ENCODE measurements around the gene PRAC1. TPM values are rescaled to one million over a fixed set of nuclear protein-coding genes. Genes with fewer than 3 reads are reported as not detected.
A peak's percentile ranks its signal among the peaks of the same experiment; 100 is the strongest.

Gene PRAC1
- total and polyA plus RNA-seq, 2 donors (not counting 1 experiment from before 2014, with no cell fraction given) = not detected

DNA sequence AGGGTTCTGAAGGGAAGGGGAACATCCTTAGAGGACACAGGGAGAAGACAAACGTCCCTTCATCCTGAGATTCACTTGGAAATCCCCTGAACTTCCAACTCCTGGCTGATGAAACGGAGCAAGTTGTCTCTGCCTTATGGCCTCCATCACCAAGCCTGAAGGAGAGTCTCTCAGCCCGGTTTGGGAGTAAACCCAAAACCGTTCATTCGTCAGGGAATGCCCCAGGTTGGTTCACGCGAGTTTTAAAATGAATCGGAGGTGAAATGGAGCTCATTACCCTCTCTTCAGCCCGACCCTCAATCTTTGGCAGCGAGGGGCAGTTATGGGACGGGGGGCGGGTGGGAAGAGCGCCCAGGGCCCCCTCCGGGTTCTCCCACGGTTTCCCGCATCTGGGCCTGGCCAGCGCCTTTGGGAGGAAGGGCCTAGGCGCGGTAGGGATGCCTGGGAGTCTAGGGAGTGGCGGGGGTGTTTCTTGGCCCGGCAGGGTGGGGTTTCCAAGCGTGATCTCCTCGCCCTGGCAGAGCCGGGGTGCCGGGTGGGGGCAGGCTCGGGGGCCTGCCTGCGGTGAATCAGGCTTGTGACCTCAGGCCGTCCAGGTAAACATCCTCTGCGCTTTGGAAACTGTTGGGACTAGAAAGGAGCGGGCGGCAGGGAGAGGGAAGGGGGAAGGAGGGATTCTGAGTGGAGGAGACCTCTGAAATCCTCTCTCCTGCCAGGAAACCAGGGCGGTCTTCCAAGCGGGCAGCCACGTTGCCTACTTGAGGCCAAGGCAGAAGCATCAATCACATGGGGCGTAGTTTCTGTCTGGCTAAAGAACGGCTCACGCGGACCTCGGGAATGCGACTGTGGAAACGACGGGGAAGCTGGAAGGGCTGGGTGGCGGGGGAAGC, 30.3 kb upstream of the PRAC1 start:
- no peak overlapping the region for H3K4me2 ChIP-seq (ENCODE audit: extremely low read depth, insufficient read depth, low read length)
- TF ChIP-seq EZH2 (IDR thresholded peaks at IDR 0.05; ENCODE audit: low read length, missing control alignments) = peak; percentile 71
- TF ChIP-seq, protein P1, sequence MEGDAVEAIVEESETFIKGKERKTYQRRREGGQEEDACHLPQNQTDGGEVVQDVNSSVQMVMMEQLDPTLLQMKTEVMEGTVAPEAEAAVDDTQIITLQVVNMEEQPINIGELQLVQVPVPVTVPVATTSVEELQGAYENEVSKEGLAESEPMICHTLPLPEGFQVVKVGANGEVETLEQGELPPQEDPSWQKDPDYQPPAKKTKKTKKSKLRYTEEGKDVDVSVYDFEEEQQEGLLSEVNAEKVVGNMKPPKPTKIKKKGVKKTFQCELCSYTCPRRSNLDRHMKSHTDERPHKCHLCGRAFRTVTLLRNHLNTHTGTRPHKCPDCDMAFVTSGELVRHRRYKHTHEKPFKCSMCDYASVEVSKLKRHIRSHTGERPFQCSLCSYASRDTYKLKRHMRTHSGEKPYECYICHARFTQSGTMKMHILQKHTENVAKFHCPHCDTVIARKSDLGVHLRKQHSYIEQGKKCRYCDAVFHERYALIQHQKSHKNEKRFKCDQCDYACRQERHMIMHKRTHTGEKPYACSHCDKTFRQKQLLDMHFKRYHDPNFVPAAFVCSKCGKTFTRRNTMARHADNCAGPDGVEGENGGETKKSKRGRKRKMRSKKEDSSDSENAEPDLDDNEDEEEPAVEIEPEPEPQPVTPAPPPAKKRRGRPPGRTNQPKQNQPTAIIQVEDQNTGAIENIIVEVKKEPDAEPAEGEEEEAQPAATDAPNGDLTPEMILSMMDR (conservative IDR thresholded peaks at IDR 0.05 in 1 of 2, IDR thresholded peaks at IDR 0.05 in 1 of 2; ENCODE audit: low read depth in 1 of 2, low read length in 2 of 2) = no peak
- no peak overlapping the region for H2AFZ ChIP-seq (ENCODE audit: low read length)
- no peaks in the 10 kb centered on the region for H3K79me2 ChIP-seq (ENCODE audit: control insufficient read depth, insufficient read depth, low read length)
- H3K4me3 ChIP-seq (replicated peaks in 1 of 4; ENCODE audit: control extremely low read depth in 1 of 4, insufficient read depth in 1 of 4, low read depth in 3 of 4, low read length in 4 of 4) = no peak overlapping the region
- no peak overlapping the region for H3K9ac ChIP-seq (ENCODE audit: insufficient read depth, low read length)
- peaks cover 6% of the 10 kb centered on the region for H3K4me1 ChIP-seq (ENCODE audit: control insufficient read depth, extremely low read depth, insufficient read depth, low read length)
- peaks cover 81% of the 10 kb centered on the region for H3K27me3 ChIP-seq (ENCODE audit: control insufficient read depth, insufficient read depth, low read length)
- no peaks in the 10 kb centered on the region for H3K9me3 ChIP-seq (ENCODE audit: control insufficient read depth, insufficient read depth, low read depth, low read length)
- no peaks in the 10 kb centered on the region for H4K20me1 ChIP-seq (ENCODE audit: control insufficient read depth, extremely low read depth, insufficient read depth, low read length)
- no peak overlapping the region for H3K27ac ChIP-seq (ENCODE audit: insufficient read depth, low read length)
- DNase-seq (ENCODE audit: low read depth in 2 of 2) = no peak
- H3K36me3 ChIP-seq (ENCODE audit: control insufficient read depth, insufficient read depth, low read length) = no peaks in the 10 kb centered on the region

DNA sequence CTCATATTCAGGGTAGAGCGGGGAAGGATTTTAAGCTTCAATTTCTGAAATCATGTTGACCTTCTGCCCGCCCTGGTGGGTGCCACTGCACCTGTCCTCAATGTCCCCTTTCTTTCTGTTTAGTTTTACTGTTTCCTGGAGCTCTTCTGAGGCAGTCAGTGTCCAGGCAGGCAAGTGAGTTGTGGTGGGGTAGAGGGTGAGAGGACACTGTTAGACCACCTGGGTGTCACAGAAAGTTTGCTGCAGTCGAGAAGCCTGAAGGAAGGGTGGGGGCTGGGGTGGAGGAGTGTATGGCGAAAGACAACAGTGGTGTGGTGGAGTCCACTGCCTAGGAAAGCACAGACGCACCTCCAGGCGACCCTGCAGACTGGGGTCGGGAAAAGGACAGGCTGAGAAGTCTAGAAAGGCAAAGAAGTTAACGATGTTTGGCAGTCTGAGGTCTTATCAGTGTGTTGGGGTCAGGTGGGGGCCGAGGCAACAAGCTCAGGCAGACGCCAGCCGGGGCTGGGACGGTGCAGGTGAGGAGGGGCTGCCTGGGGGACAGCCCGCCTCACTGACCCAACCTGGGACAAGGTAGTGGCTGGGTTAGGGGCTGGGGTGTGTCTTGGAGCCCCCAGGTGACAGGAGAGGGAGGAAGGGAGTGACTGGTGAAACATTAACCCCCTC, 29.5 kb upstream of the PRAC1 start:
- TF ChIP-seq, protein P1 (conservative IDR thresholded peaks at IDR 0.05 in 1 of 2, IDR thresholded peaks at IDR 0.05 in 1 of 2; ENCODE audit: low read depth in 1 of 2, low read length in 2 of 2) = no peak
- no peak for TF ChIP-seq EZH2 (IDR thresholded peaks at IDR 0.05; ENCODE audit: low read length, missing control alignments)
- H3K36me3 ChIP-seq (ENCODE audit: control insufficient read depth, insufficient read depth, low read length) = no peaks in the 10 kb centered on the region
- no peak for DNase-seq (ENCODE audit: low read depth in 2 of 2)
- no peaks in the 10 kb centered on the region for H3K79me2 ChIP-seq (ENCODE audit: control insufficient read depth, insufficient read depth, low read length)
- H2AFZ ChIP-seq (ENCODE audit: low read length) = no peak overlapping the region
- no peaks in the 10 kb centered on the region for H4K20me1 ChIP-seq (ENCODE audit: control insufficient read depth, extremely low read depth, insufficient read depth, low read length)
- H3K9me3 ChIP-seq (ENCODE audit: control insufficient read depth, insufficient read depth, low read depth, low read length) = no peaks in the 10 kb centered on the region
- peaks cover 6% of the 10 kb centered on the region for H3K4me1 ChIP-seq (ENCODE audit: control insufficient read depth, extremely low read depth, insufficient read depth, low read length)
- H3K4me3 ChIP-seq (replicated peaks in 1 of 4; ENCODE audit: control extremely low read depth in 1 of 4, insufficient read depth in 1 of 4, low read depth in 3 of 4, low read length in 4 of 4) = no peak overlapping the region
- H3K4me2 ChIP-seq (ENCODE audit: extremely low read depth, insufficient read depth, low read length) = no peak overlapping the region
- H3K9ac ChIP-seq (ENCODE audit: insufficient read depth, low read length) = no peak overlapping the region
- H3K27me3 ChIP-seq (ENCODE audit: control insufficient read depth, insufficient read depth, low read length) = peaks cover 83% of the 10 kb centered on the region
- H3K27ac ChIP-seq (ENCODE audit: insufficient read depth, low read length) = no peak overlapping the region

DNA sequence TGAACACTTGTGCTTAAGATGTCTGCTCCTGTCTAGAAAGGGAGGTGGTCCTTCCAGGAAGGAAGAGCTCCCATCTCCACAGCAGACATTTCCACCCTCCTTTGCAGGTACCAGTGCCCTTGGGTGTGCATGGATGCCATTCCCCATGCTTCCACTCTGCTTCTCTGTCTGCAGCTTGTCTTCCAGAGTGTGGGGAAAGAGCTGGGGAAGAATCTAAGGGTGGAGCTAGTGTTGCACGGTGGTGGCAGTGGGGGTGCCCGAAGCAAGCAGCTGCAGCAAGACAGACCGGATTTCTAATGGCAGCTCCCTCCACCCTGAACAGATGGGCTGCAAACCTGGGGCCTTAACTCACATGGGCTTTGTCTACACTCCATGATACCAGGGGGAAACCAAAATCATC, 28.9 kb upstream of the PRAC1 start:
- Histone ChIP-seq H3K36me3 (ENCODE audit: control insufficient read depth, insufficient read depth, low read length) (no peaks in the 10 kb centered on the region), H3K79me2 (ENCODE audit: control insufficient read depth, insufficient read depth, low read length) (no peaks in the 10 kb centered on the region), H3K27ac (ENCODE audit: insufficient read depth, low read length) (no peak overlapping the region), H3K9me3 (ENCODE audit: control insufficient read depth, insufficient read depth, low read depth, low read length) (no peaks in the 10 kb centered on the region), H3K4me1 (ENCODE audit: control insufficient read depth, extremely low read depth, insufficient read depth, low read length) (peaks cover 6% of the 10 kb centered on the region), H2AFZ (ENCODE audit: low read length) (no peak overlapping the region), H3K4me3 (replicated peaks in 1 of 4; ENCODE audit: control extremely low read depth in 1 of 4, insufficient read depth in 1 of 4, low read depth in 3 of 4, low read length in 4 of 4) (no peak overlapping the region), H3K4me2 (ENCODE audit: extremely low read depth, insufficient read depth, low read length) (no peak overlapping the region), H3K27me3 (ENCODE audit: control insufficient read depth, insufficient read depth, low read length) (peaks cover 90% of the 10 kb centered on the region), H3K9ac (ENCODE audit: insufficient read depth, low read length) (no peak overlapping the region), H4K20me1 (ENCODE audit: control insufficient read depth, extremely low read depth, insufficient read depth, low read length) (no peaks in the 10 kb centered on the region)
- DNase-seq (ENCODE audit: low read depth in 2 of 2) = no peak
- TF ChIP-seq, protein P1 (conservative IDR thresholded peaks at IDR 0.05 in 1 of 2, IDR thresholded peaks at IDR 0.05 in 1 of 2; ENCODE audit: low read depth in 1 of 2, low read length in 2 of 2) = no peak
- TF ChIP-seq EZH2 (IDR thresholded peaks at IDR 0.05; ENCODE audit: low read length, missing control alignments) = peak; percentile 59

Data from fibroblast of lung (primary cell).